Measurements from ENCODE around the gene TLE1.

TLE1 gene

DNA sequence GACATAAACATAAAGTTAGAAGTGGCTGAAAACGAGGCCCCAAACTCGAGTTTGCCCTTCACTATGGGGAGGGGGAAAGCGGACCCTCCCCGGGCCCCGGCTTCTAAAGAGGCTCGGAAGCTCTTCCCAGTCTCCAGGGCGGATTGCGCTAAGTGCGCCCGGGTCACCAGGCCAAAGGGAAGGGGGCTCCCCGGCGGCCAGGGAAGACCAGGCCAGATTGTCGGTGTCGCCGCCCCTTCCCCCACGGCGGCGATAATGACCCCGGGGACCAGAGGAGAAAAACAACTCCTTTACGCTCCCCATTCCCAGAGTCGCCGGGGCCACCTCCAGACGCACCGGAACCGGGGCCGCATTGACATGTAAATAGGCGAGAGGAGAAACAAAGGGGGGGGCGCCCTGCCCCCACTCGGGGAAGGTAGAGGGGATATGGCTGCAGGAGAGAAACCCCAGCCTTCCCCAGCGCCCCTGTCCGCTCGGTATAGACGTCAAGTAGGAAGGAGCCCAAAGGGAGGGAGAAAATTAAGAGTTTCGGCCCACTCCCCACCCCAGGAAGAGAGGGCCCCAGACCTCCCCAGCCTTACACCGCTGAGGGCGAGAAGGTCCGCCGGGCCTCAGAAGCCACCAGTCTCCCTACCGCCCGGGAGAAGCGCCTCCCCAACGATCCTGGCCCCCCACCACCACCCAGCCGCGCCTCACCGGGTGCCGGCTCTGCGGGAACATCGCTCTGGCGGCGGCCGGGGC lies 1.7 kb downstream of the TLE1 start:
- peak; percentile 61 for DNase-seq
- H3K36me3 ChIP-seq, result peaks cover 51% of the 10 kb centered on the region
- no peak for TF ChIP-seq CTCF (IDR thresholded peaks at IDR 0.05; ENCODE audit: low read depth, low read length)
- H3K27ac ChIP-seq, result peak overlapping the region; percentile 83
- H3K4me3 ChIP-seq (ENCODE audit: low read depth, low read length), result peak overlapping the region; percentile 86
- H3K27me3 ChIP-seq (ENCODE audit: insufficient read depth, low read depth, severe bottlenecking), result no peaks in the 10 kb centered on the region
- H3K9me3 ChIP-seq (ENCODE audit: severe bottlenecking), result no peaks in the 10 kb centered on the region

GRCh38 chr9:81686614-81687520 lies 2.5 kb downstream of the TLE1 start:
- peak; percentile 70 for TF ChIP-seq CTCF (IDR thresholded peaks at IDR 0.05; ENCODE audit: low read depth, low read length)
- peak overlapping the region; percentile 86 for H3K4me3 ChIP-seq (ENCODE audit: low read depth, low read length)
- peaks cover 59% of the 10 kb centered on the region for H3K36me3 ChIP-seq
- DNase-seq, result peak; percentile 92
- no peaks in the 10 kb centered on the region for H3K27me3 ChIP-seq (ENCODE audit: insufficient read depth, low read depth, severe bottlenecking)
- no peaks in the 10 kb centered on the region for H3K9me3 ChIP-seq (ENCODE audit: severe bottlenecking)
- peak overlapping the region; percentile 83 for H3K27ac ChIP-seq

- H3K9me3 ChIP-seq (ENCODE audit: severe bottlenecking), result no peaks in the 10 kb centered on the region
- no peak for DNase-seq
- TF ChIP-seq CTCF (IDR thresholded peaks at IDR 0.05; ENCODE audit: low read depth, low read length), result no peak
- H3K27me3 ChIP-seq (ENCODE audit: insufficient read depth, low read depth, severe bottlenecking), result no peaks in the 10 kb centered on the region
- peaks cover 68% of the 10 kb centered on the region for H3K36me3 ChIP-seq
- peak overlapping the region; percentile 83 for H3K27ac ChIP-seq
- peak overlapping the region; percentile 86 for H3K4me3 ChIP-seq (ENCODE audit: low read depth, low read length)
Observed at GRCh38 chr9:81685763-81686613, 3.4 kb downstream of the TLE1 start.

DNA sequence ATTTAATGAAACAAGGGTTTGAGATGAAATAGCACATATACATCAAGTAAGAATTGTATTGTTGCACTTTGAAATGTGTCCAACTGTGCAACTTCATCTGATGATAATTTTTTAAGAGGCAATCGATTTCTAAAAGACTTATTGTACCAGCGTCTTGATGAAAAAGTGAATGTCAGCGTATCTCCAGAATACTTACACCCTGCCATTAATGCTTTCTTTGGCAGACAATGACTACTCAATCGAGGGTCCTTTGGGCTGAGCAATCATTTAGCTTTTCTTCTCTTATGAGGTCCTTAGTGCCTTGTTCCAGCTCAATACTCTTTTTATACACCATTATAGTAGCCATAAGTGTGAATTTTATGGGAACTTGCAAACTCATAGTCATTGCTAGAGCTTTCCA lies 4.7 kb downstream of the TLE1 start:
- H3K36me3 ChIP-seq, result peaks cover 79% of the 10 kb centered on the region

More for the DNA sequence above, 4.7 kb downstream of the TLE1 start:
- no peak for DNase-seq
- H3K4me3 ChIP-seq (ENCODE audit: low read depth, low read length), result no peak overlapping the region
- no peak for TF ChIP-seq CTCF (IDR thresholded peaks at IDR 0.05; ENCODE audit: low read depth, low read length)
- H3K27ac ChIP-seq, result no peak overlapping the region
- H3K9me3 ChIP-seq (ENCODE audit: severe bottlenecking), result no peaks in the 10 kb centered on the region
- H3K27me3 ChIP-seq (ENCODE audit: insufficient read depth, low read depth, severe bottlenecking), result no peaks in the 10 kb centered on the region

Measured in WERI-Rb-1 (cell line).